GM12878 (cell line): ENCODE results near the gene HMCN1. TPM values are rescaled to one million over a fixed set of nuclear protein-coding genes. Genes with fewer than 3 reads are reported as not detected.

Source experiments
- ATAC-seq: fragments of 200-7000 bp; cut with Tn5 transposase; 3 replicates; pipeline ENCODE4 v1.9.1; 2020; ENCODE audit warnings: mild to moderate bottlenecking, moderate library complexity
- BruUV-seq: library from RNA; stranded (reverse); fragments of 400-500 nt; replicated peaks from 2 replicates; lab custom pipeline; 2021; lab: Mats Ljungman, UMichigan
- CTCF ChIA-PET: fragments of 300-600 bp; sonication (Branson Sonifier 250); formaldehyde crosslinking; extraction: SDS; loops from one replicate; lab custom pipeline; 2021; ENCODE audit warnings: inconsistent platforms; lab: Yijun Ruan, JAX
- POLR2A ChIA-PET: fragments of 350-600 bp; formaldehyde crosslinking; extraction: SDS; loops from one replicate; lab custom pipeline; 2021; ENCODE audit warnings: inconsistent platforms; lab: Charles Lee
- RAD21 ChIA-PET: fragments of 300-600 bp; sonication (Branson Sonifier 250); formaldehyde crosslinking; loops from one replicate; lab custom pipeline; 2023; ENCODE audit warnings: antibody characterized with exemption; ENCODE audit not compliant: unreplicated experiment; lab: Charles Lee
- SMC1A ChIA-PET: fragments of 300-600 bp; sonication (Branson Sonifier 250); formaldehyde crosslinking; loops from one replicate; lab custom pipeline; 2023; ENCODE audit not compliant: unreplicated experiment, uncharacterized antibody; lab: Charles Lee
- DNase-seq: peaks from one replicate; pipeline ENCODE4 v3.0.0-alpha.2; 2011; ENCODE audit warnings: low read depth, low spot score
- FAIRE-seq: peaks from 3 replicates; lab custom pipeline; 2011; peaks lifted over from hg19 to GRCh38; lab: Jason Lieb, UNC
- H2AFZ ChIP-seq: 2 replicates; pipeline ENCODE4 v1.6.0; 2011; ENCODE audit warnings: low read depth, low read length, control low read depth; ENCODE audit not compliant: control insufficient read depth
- H3K27ac ChIP-seq: 2 replicates; pipeline ENCODE4 v1.5.1; 2011; ENCODE audit warnings: control low read depth; ENCODE audit not compliant: control insufficient read depth, insufficient read depth
- H3K27me3 ChIP-seq, 2 experiments: replicated peaks in 1 of 2; 2 replicates each; pipeline versions ENCODE4 v1.6.0 to v1.6.1; 2011; ENCODE audit warnings: low read length in 1 of 2; ENCODE audit not compliant: control insufficient read depth in 2 of 2, insufficient read depth in 2 of 2
- H3K36me3 ChIP-seq, 2 experiments: 2 replicates each; pipeline ENCODE4 v1.5.1; 2011; ENCODE audit warnings: low read length in 1 of 2; ENCODE audit not compliant: control insufficient read depth in 2 of 2, insufficient read depth in 2 of 2
- H3K4me1 ChIP-seq: 2 replicates; pipeline ENCODE4 v1.6.1; 2011; ENCODE audit warnings: mild to moderate bottlenecking, low read length, moderate library complexity, mixed read lengths; ENCODE audit not compliant: control insufficient read depth, insufficient read depth
- H3K4me2 ChIP-seq: 2 replicates; pipeline ENCODE4 v1.6.0; 2011; ENCODE audit warnings: control low read depth; ENCODE audit not compliant: control insufficient read depth, insufficient read depth
- H3K4me3 ChIP-seq: fragments of 200-600 bp; sonication (generic); 2 replicates; pipeline ENCODE4 v1.5.1; 2016
- H3K79me2 ChIP-seq: 2 replicates; pipeline ENCODE4 v1.6.0; 2011; ENCODE audit warnings: low read length; ENCODE audit not compliant: control insufficient read depth, insufficient read depth
- H3K9ac ChIP-seq: 2 replicates; pipeline ENCODE4 v1.8.0; 2011; ENCODE audit warnings: low read length, control low read depth, mixed read lengths; ENCODE audit not compliant: control insufficient read depth, insufficient read depth
- H3K9me3 ChIP-seq: replicated peaks from 3 replicates; pipeline ENCODE4 v1.5.1; 2011; ENCODE audit warnings: mild to moderate bottlenecking, low read length; ENCODE audit not compliant: control insufficient read depth, insufficient read depth
- H4K20me1 ChIP-seq: 2 replicates; pipeline ENCODE4 v1.6.0; 2011; ENCODE audit not compliant: control insufficient read depth, insufficient read depth
- LARP7 ChIP-seq: fragments of 450-650 bp; IDR thresholded peaks from 2 replicates; pipeline ENCODE4 v1.6.1; 2017; ENCODE audit warnings: mild to moderate bottlenecking
- MTA3 ChIP-seq: IDR thresholded peaks from 2 replicates; pipeline ENCODE4 v1.6.1; 2012; ENCODE audit warnings: low read length, inconsistent platforms, borderline replicate concordance
- PAX8 ChIP-seq: fragments of 450-650 bp; IDR thresholded peaks from 2 replicates; pipeline ENCODE4 v1.6.1; 2017; ENCODE audit warnings: mild to moderate bottlenecking, moderate library complexity
- SMAD5 ChIP-seq: IDR thresholded peaks from 2 replicates; pipeline ENCODE4 v1.6.1; 2016; ENCODE audit warnings: antibody characterized with exemption, low read depth
- WRNIP1 ChIP-seq: IDR thresholded peaks from 2 replicates; pipeline ENCODE4 v1.6.1; 2011; ENCODE audit warnings: low read depth, low read length, improper control_type of control experiment, borderline replicate concordance
- WGBS: methylation state at CpG from one replicate; pipeline ENCODE4 v1.1.6; 2016; ENCODE audit warnings: low lambda C conversion rate; ENCODE audit not compliant: insufficient replicate concordance, insufficient coverage; ENCODE audit errors: missing lambda C conversion rate; 5-methylcytosine and 5-hydroxymethylcytosine counted together
- in situ Hi-C: fragments of 300-500 bp; cut with MboI; formaldehyde crosslinking; loops from 9 replicates; pipeline ENCODE4 v1.14.3; 2018; ENCODE audit warnings: mixed read lengths
- intact Hi-C: fragments of 100-400 bp; cut with micrococcal nuclease; formaldehyde crosslinking; loops from one replicate; pipeline ENCODE4 v1.14.2; 2022; ENCODE audit not compliant: unreplicated experiment
- polyA plus RNA-seq, 11 experiments: library from polyadenylated mRNA; depleted of rRNA in 4 of 11; unstranded in 6 of 11; stranded (reverse) in 5 of 11; fragments of >200 nt; fragmentation: Nextera tagmentation in 4 of 11; fragmentation: Illumina TruSeq in 1 of 11; extraction: Ambion mirVana in 4 of 11; extraction: Trizol in 1 of 11; gene quantifications; 1 replicate in 1 of 11; 2 replicates in 10 of 11; pipeline versions ENCODE4 v1.2.1 to v1.2.3, GENCODE V29; 2011 to 2016; ENCODE audit warnings: inconsistent platforms in 2 of 11, missing spikeins in 2 of 11, low read depth in 1 of 11
- total RNA-seq, 4 experiments: library from RNA; depleted of rRNA in 3 of 4; stranded (reverse); fragments of >200 nt in 3 of 4; fragmentation: Illumina TruSeq in 1 of 4; extraction: Trizol in 1 of 4; gene quantifications; 2 replicates each; pipeline versions ENCODE4 v1.2.1 to v1.2.3, GENCODE V29; 2013 to 2021
- TF ChIP-seq, protein P1 (sequence below): fragments of 450-650 bp; IDR thresholded peaks from 2 replicates; pipeline ENCODE4 v1.6.1; 2017; ENCODE audit warnings: mild to moderate bottlenecking, low read depth, inconsistent platforms; ENCODE audit not compliant: poor library complexity, severe bottlenecking

HMCN1 gene
- total and polyA plus RNA-seq, 10 of the 15 experiments (the other 5 are each of a cell fraction or from before 2014, with no cell fraction given): under 0.01 to 0.07 TPM; not detected in 8

DNA sequence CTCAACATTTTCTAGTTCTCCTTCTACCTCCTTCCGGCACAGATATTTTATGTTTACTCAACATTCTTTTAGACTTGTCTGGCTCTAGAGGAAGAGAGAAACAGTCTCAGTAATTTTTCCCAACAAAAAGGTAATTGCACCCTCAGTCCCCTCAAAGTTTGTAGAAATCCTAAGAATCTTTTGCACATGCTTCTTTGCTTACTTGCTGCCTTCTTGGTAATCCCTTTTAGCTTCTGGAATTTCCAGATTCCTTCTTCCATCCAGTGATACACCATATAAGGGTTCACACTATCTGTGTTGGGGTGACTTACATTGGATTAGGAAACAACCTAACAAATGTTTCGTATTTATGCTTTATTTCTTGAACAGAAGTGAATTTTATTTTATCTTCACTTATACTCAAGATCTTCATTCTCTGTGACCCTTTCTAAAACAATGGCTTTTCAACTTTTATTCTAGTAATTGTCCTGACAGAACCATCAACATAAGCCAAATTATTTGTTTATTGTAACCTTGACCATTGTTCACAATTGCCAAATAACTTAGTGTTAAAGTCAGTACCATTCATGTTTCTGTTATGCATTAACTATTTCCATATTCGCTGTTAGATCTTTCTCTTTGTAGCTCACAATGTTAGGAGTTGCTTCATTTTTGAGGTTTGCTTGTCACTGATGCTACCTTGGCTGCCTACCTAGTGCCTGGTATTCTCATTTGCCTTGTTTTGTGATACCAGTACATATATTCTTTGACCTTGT is 238.1 kb downstream of the HMCN1 start:
- POLR2A ChIA-PET: no interaction called here

More for the DNA sequence above, 238.1 kb downstream of the HMCN1 start:
- 8% methylated on average over 3 of the region's 3 CpGs for WGBS
- ChIA-PET SMC1A (no interaction called here), RAD21 (no interaction called here), CTCF (interaction anchor here (1.1 kb wide), 1 partner anchor 11 kb away, joined by 3 read pairs; no protein-coding TSS in a partner anchor)
- no peak overlapping the region for H3K4me3 ChIP-seq
- intact Hi-C loops: no loop called here
- H3K27ac ChIP-seq: no peak overlapping the region
- H3K27me3 ChIP-seq: no peaks in the 10 kb centered on the region
- no TSS peak for BruUV-seq
- H3K79me2 ChIP-seq: no peaks in the 10 kb centered on the region
- H3K9ac ChIP-seq: no peak overlapping the region
- no peak overlapping the region for H2AFZ ChIP-seq
- no peak for TF ChIP-seq WRNIP1
- TF ChIP-seq MTA3: no peak
- no peak for TF ChIP-seq SMAD5
- TF ChIP-seq, protein P1, sequence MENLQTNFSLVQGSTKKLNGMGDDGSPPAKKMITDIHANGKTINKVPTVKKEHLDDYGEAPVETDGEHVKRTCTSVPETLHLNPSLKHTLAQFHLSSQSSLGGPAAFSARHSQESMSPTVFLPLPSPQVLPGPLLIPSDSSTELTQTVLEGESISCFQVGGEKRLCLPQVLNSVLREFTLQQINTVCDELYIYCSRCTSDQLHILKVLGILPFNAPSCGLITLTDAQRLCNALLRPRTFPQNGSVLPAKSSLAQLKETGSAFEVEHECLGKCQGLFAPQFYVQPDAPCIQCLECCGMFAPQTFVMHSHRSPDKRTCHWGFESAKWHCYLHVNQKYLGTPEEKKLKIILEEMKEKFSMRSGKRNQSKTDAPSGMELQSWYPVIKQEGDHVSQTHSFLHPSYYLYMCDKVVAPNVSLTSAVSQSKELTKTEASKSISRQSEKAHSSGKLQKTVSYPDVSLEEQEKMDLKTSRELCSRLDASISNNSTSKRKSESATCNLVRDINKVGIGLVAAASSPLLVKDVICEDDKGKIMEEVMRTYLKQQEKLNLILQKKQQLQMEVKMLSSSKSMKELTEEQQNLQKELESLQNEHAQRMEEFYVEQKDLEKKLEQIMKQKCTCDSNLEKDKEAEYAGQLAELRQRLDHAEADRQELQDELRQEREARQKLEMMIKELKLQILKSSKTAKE: no peak
- no peak for TF ChIP-seq LARP7
- no peak for TF ChIP-seq PAX8
- H3K4me1 ChIP-seq: no peaks in the 10 kb centered on the region
- H4K20me1 ChIP-seq: no peaks in the 10 kb centered on the region
- no peaks in the 10 kb centered on the region for H3K36me3 ChIP-seq
- DNase-seq (no peak), ATAC-seq (no peak), FAIRE-seq (no peak)
- H3K9me3 ChIP-seq: no peaks in the 10 kb centered on the region
- no peak overlapping the region for H3K4me2 ChIP-seq
- in situ Hi-C loops: no loop called here
